HEK293 (cell line): ENCODE results near the gene NOL7.

ENCODE experiments used
- HOXA7 ChIP-seq: sonication (generic); formaldehyde crosslinking; IDR thresholded peaks from 2 replicates; pipeline ENCODE4 v1.8.1; 2022; ENCODE audit warnings: missing genetic modification reagents, borderline replicate concordance
- REST ChIP-seq: fragments of 450-650 bp; formaldehyde crosslinking; IDR thresholded peaks from 2 replicates; pipeline ENCODE4 v1.5.1; 2016; ENCODE audit warnings: missing biosample characterization, missing genetic modification characterization

- TF ChIP-seq HOXA7 (CRISPR knock-in tag): no peak
- no peak for TF ChIP-seq REST (tag by site-specific recombination)
Observed at GRCh38 chr6:13604135-13604534, 11.0 kb upstream of the NOL7 start.
